Stomach (tissue), 4 donors: ENCODE measurements around the gene OXA1L.
"Not testable (repeated sequence)": the region's sequence is repeated elsewhere in the genome, so short reads cannot be mapped to it uniquely, and the experiment has no call there.

Experiments used
- EP300 ChIP-seq: sonication (generic); formaldehyde crosslinking; IDR thresholded peaks from one replicate; pipeline ENCODE4 v1.6.1; 2017; ENCODE audit warnings: antibody characterized with exemption
- POLR2A ChIP-seq, 4 donors: fragments of 450-650 bp; IDR thresholded peaks; one replicate each; pipeline ENCODE4 v1.6.1; 2016; ENCODE audit warnings: antibody characterized with exemption in 4 of 4, control low read depth in 2 of 4, mild to moderate bottlenecking in 1 of 4, moderate library complexity in 1 of 4
- TF ChIP-seq, protein P1 (sequence below), 7 experiments: fragments of 450-650 bp in 4 of 7; fragments of 200-600 bp in 3 of 7; sonication (generic) in 3 of 7; IDR thresholded peaks; one replicate each; pipeline ENCODE4 v1.5.1; 2016 to 2019; ENCODE audit warnings: antibody characterized with exemption in 7 of 7, control low read depth in 2 of 7, mild to moderate bottlenecking in 1 of 7

- not testable (repeated sequence) for TF ChIP-seq POLR2A (IDR thresholded peaks at IDR 0.05); EP300
- TF ChIP-seq, protein P1, sequence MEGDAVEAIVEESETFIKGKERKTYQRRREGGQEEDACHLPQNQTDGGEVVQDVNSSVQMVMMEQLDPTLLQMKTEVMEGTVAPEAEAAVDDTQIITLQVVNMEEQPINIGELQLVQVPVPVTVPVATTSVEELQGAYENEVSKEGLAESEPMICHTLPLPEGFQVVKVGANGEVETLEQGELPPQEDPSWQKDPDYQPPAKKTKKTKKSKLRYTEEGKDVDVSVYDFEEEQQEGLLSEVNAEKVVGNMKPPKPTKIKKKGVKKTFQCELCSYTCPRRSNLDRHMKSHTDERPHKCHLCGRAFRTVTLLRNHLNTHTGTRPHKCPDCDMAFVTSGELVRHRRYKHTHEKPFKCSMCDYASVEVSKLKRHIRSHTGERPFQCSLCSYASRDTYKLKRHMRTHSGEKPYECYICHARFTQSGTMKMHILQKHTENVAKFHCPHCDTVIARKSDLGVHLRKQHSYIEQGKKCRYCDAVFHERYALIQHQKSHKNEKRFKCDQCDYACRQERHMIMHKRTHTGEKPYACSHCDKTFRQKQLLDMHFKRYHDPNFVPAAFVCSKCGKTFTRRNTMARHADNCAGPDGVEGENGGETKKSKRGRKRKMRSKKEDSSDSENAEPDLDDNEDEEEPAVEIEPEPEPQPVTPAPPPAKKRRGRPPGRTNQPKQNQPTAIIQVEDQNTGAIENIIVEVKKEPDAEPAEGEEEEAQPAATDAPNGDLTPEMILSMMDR (IDR thresholded peaks at IDR 0.05) = not testable (repeated sequence)
Observed at GRCh38 chr14:22736384-22736783, 30.1 kb upstream of the OXA1L start.
